ENCODE results near the gene KLHDC4. TPM values are rescaled to one million over a fixed set of nuclear protein-coding genes. Genes with fewer than 3 reads are reported as not detected.

KLHDC4 gene
- total and polyA plus RNA-seq, 9 donors = 16.2 to 35.9 (median 26.2) TPM

- Histone ChIP-seq H3K4me3 (no peak overlapping the region), H3K27ac (no peak overlapping the region), H3K27me3 (no peaks in the 10 kb centered on the region), H3K4me1 (ENCODE audit: insufficient read depth) (no peaks in the 10 kb centered on the region), H3K36me3 (no peaks in the 10 kb centered on the region), H3K9me3 (no peaks in the 10 kb centered on the region)
- intact Hi-C loops (cut with DNase I) = no loop called here
- 93 to 94% (median 93%) methylated on average over 49 of the region's 49 CpGs for WGBS, 3 donors
- TF ChIP-seq POLR2A (IDR thresholded peaks at IDR 0.05) (no peak), CTCF (IDR thresholded peaks at IDR 0.05) (no peak), EP300 (IDR thresholded peaks at IDR 0.05) (no peak)
- no peak for DNase-seq
These were observed 56.7 kb downstream of the KLHDC4 start for GRCh38 chr16:87708881-87709638.

GRCh38 chr16:87707714-87708580 is 57.8 kb downstream of the KLHDC4 start:
- no peaks in the 10 kb centered on the region for H3K4me1 ChIP-seq (ENCODE audit: insufficient read depth)
- no peaks in the 10 kb centered on the region for H3K36me3 ChIP-seq
- 90 to 91% (median 90%) methylated on average over 45 of the region's 45 CpGs for WGBS, 3 donors

GRCh38 chr16:87707097-87707496 is 58.7 kb downstream of the KLHDC4 start:
- intact Hi-C loops (cut with DNase I) = no loop called here
- Histone ChIP-seq H3K27me3 (no peaks in the 10 kb centered on the region), H3K36me3 (no peaks in the 10 kb centered on the region), H3K4me3 (no peak overlapping the region), H3K9me3 (no peaks in the 10 kb centered on the region), H3K27ac (no peak overlapping the region), H3K4me1 (ENCODE audit: insufficient read depth) (no peaks in the 10 kb centered on the region)
- WGBS, 3 donors = 88 to 90% (median 90%) methylated on average over 17 of the region's 17 CpGs
- DNase-seq = no peak
- no peak for TF ChIP-seq EP300 (IDR thresholded peaks at IDR 0.05)
- no peak for TF ChIP-seq POLR2A (IDR thresholded peaks at IDR 0.05)
- TF ChIP-seq CTCF (IDR thresholded peaks at IDR 0.05) = no peak

More at GRCh38 chr16:87707714-87708580, 57.8 kb downstream of the KLHDC4 start:
- H3K9me3 ChIP-seq = no peaks in the 10 kb centered on the region
- H3K4me3 ChIP-seq = no peak overlapping the region
- TF ChIP-seq POLR2A (IDR thresholded peaks at IDR 0.05) (no peak), EP300 (IDR thresholded peaks at IDR 0.05) (no peak), CTCF (IDR thresholded peaks at IDR 0.05) (no peak)
- intact Hi-C loops (cut with DNase I) = no loop called here
- H3K27ac ChIP-seq = no peak overlapping the region
- DNase-seq = no peak
- H3K27me3 ChIP-seq = no peaks in the 10 kb centered on the region

- no peak for DNase-seq
- no peak for TF ChIP-seq EP300 (IDR thresholded peaks at IDR 0.05)
- TF ChIP-seq POLR2A (IDR thresholded peaks at IDR 0.05) = no peak
- no peak for TF ChIP-seq CTCF (IDR thresholded peaks at IDR 0.05)
- H3K9me3 ChIP-seq = no peaks in the 10 kb centered on the region
- H3K4me1 ChIP-seq (ENCODE audit: insufficient read depth) = no peaks in the 10 kb centered on the region
- WGBS, 3 donors = 58 to 77% (median 72%) methylated on average over 18 to 28 of the region's 28 CpGs
- intact Hi-C loops (cut with DNase I) = no loop called here
- H3K27ac ChIP-seq = no peak overlapping the region
- H3K36me3 ChIP-seq = no peaks in the 10 kb centered on the region
- H3K27me3 ChIP-seq = no peaks in the 10 kb centered on the region
- H3K4me3 ChIP-seq = no peak overlapping the region
These were observed 59.3 kb downstream of the KLHDC4 start for GRCh38 chr16:87706278-87707000.
